ENCODE results near the gene SLC25A21. TPM values are rescaled to one million over a fixed set of nuclear protein-coding genes. Genes with fewer than 3 reads are reported as not detected.
A peak's percentile ranks its signal among the peaks of the same experiment; 100 is the strongest.
"Not testable (repeated sequence)": the region's sequence is repeated elsewhere in the genome, so short reads cannot be mapped to it uniquely, and the experiment has no call there.

SLC25A21 gene
- total RNA-seq, 1 experiment from 2014 or later = 37.0 TPM

DNA sequence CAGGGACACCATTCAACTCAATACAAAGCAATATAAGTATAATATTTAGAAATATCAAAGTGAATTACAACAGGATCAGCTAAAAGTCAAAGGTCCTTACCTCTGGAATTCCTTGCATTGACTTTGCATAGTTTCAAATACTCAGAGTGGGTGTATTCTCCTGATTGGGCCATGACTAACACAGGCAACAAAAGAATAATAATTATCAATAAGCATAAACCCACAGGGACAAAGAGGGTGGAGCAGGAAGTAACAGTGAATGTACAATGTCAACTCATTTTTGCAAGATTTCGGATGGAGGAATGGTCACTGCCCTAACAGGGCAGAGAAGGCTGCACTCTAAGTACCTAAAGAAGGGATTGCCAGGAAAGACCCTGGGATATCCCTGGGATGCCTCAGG is 303.3 kb downstream of the SLC25A21 start:
- DNase-seq (ENCODE audit: low read depth) = no peak

DNA sequence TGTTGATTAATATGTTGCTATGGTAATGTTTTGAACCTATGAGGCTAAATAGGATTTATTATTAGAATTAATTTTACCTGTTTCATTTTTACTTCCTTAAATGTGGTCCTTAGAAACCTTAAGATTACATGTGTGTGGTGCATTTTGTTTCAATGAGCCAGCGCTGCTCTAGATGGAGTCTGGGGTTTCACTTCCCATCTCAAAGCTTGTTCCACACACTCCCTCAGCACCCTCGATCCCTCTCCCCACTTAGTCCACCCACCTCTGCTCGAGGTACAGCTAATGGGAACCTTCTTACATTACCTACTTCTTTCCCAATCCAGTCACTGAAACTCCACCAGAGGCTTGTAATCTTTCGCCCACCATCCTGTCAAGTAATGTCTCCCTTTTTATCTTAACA is 305.5 kb downstream of the SLC25A21 start:
- DNase-seq (ENCODE audit: low read depth) = no peak

DNA sequence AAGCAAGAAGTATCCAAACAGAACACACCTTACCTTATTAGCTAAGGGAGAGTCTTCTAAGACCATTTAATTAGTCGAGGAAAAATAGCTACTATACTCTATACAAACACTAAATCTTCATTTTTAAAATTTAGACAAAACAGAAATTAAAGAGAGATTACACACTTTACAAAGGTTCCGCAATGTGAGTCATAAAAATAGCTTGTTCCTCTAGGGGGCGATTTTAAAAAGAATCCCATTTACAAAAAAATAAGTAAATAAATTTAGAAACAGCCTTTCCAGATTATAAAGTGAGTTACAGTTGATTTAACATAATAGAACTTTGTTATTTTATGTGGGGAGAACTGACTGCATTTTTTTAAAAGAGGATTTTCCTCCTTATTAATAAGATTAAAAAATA is 309.1 kb downstream of the SLC25A21 start:
- DNase-seq (ENCODE audit: low read depth) = no peak

DNA sequence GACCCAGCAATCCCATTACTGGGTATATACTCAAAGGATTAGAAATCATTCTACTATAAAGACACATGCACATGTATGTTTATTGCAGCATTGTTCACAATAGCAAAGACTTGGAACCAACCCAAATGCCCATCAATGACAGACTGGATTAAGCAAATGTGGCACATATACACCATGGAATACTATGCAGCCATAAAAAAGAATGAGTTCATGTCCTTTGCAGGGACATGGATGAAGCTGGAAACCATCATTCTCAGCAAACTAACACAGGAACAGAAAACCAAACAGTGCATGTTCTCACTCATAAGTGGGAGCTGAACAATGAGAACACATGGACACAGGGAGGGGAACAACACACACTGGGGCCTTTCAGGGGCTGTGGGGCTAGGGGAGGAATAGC is 310.2 kb downstream of the SLC25A21 start:
- DNase-seq (ENCODE audit: low read depth) = not testable (repeated sequence)

DNA sequence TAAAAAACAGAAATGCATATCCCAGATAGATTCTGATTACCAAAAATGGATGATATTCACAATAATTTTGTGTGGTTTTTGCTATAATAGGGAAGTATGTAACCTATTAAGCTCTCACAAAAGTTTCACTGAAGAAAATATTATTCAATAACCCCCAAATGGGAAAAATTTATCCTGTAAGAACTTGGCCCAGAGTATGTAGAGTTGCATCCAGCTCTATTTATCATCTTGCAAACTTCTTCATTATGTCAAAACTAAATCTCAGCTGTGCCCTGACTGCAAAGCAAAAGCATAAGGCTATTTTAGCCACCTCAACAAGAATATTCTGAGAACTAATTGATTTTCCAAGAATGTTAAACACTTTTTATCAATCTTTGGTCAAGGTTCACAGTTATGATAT is 311.6 kb downstream of the SLC25A21 start:
- no peak for DNase-seq (ENCODE audit: low read depth)

DNA sequence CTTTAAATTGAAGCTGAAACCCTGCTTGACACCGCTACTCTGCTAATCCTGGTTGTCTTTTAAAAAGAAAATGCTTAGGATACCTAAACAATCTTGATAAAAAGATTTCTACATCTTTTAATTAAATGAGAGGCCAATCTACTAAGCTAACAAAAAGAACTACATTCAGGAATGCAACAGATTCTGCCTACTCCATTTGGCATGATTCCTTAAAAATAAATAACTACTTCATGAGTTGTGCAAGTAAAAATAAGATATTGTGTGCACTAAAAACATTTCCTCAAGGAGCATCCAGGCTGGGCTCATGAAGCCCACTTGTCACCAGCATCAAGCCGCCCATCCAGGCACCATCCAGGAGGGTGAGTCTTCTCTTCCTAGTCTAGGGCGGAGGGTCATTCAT is 313.3 kb downstream of the SLC25A21 start:
- DNase-seq (ENCODE audit: low read depth) = no peak

DNA sequence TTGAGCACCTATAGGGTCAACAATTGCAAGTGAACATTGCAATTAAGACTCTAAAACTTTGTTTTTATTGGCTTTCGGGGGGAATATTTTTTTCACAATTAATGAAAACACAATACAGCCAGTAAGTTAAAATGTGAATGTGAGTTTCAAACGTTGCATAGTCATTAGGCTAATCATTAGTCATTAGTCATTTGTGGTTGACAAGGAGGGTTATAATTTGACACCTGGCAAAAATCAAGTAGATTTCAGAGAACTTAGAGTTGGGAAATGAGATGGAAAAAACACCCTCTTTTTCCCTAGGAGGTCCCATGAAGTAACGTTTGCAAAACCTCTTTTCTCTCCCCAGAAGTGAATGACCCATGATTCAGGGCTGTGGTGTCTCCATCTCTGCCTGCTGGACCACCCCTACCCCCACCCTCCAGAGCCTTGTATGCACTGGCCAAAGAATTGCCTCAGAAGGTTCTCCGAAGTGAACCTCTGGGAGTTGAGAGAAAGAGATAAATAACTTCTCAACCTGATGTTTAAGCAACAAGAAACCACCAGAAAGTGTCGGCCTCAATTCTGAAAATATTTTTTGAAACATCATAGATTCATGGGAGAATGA is 314.5 kb downstream of the SLC25A21 start:
- no peak for DNase-seq (ENCODE audit: low read depth)

DNA sequence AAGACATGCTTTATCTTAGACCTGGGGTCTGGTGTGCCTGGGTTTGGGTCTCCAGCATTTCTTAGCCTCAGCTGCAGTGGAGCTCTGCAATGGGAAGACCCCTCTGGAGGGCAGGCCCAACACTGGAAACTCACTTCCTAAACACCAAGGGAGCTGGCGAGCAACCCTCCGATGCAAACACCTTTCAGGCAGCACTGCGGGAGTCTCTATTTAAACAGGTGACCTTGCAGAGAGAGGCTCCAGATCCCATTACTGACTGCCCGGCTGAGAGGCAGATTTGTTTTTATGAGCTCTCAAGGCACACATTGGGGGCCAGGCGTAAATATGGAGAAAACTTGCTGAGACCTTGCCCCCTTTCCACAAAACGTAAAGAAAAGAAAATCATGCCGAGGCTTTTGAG is 315.3 kb downstream of the SLC25A21 start:
- no peak for DNase-seq (ENCODE audit: low read depth)

DNA sequence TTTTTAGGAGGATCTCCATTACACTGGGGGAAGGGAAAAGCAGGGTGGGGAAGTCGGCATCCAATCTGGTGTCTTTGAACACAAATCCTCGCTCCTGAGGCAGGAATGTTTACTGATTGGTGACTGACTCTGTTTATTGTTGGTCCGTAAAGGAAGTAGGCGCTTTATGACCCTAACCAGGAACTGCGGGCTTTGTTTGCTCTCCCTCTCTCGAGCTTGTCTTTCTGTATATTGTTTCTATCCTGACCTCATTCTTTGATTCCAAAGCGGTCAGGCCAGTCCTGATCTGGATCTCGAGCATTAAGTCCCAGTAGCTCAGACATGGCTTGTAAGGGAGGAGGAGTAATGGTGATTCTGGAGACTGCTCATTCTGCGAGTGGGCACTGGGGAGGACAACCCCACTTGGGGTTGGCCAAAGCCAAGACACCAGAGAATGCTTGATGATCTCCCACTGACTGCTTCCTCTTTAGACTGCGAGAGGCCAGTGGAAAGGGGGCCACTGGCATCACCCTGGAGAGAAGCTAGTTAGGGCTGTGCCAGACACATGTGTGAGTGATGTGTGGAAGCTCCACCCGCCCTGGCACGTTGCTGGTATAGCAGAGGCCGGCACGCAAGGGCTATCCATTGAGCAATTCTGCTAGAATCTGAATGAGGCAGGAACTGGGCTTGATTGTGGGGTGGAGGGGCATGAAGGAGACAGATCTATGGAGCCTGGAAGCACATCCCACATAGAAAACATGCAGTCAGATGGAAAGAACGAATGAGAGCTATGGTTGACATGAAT is 316.1 kb downstream of the SLC25A21 start:
- peak; percentile 74 for DNase-seq (ENCODE audit: low read depth)

DNA sequence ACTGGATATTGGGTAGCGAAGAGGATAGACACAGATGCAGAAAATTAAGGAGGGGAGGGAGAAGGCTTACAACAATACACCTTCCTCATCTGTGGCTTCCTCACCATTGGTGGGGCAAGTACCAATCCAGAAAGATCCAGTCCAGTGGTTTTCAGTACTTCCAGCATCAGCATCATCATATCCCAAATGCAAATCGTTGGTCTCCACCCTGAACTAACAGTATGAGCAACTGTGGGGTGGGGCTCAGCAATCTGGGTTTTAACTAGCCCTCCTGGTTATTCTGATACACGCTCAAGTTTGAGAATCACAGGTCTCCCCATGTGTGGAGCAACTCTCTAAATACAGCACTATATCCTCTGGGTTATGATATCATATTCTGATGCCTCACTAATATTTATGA is 317.0 kb downstream of the SLC25A21 start:
- no peak for DNase-seq (ENCODE audit: low read depth)

DNA sequence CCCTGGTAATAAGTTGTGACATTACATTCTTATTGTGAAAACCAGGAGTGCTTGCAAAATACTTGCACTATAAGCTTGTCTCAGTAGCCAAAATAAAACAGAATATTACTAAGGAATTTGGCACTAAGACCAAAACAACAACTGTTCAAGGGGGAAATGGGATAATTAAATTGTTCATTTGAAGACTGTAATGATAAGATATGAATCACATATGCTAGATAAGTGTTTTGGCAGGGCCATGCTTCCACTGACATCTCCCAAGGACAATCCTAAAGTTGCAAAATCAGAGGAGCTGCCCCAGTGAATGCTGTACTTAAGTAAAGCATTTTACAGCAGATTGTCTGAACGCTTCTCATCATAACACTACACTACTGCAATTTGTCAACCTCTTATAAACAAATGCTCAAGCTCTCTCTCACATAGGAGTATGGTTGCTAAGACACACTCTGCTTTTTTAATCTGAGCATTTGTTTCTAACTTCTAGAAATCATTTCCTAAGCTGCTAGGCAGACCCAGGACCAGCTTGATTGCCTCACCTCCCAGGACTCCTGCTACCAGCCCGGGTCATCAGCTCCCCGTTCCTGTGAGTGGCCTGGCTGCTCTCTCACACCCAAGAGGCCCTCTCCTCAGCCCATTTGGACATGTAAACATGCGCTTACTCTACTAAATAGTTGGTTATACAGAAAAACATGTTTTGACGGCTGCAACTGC is 319.3 kb downstream of the SLC25A21 start:
- DNase-seq (ENCODE audit: low read depth) = peak; percentile 52

DNA sequence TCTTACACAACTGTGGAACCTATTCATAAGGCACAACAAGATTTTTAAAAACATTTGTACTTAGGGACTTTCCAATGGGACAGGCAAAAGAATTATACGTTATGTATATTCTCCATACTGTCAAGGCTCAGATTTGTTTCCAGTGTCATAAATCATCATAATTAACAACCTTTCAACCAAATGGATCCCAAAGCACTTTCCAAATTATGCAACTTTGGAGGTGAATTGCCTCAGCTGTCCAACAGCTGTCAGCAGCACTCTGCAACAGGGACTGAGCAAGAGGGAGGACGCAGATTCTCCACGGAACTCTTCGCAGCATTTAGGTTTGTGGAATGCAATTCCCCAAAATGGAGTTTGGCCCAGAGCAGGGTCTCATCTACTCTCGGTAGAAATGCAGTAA is 324.2 kb downstream of the SLC25A21 start:
- DNase-seq (ENCODE audit: low read depth) = no peak

DNA sequence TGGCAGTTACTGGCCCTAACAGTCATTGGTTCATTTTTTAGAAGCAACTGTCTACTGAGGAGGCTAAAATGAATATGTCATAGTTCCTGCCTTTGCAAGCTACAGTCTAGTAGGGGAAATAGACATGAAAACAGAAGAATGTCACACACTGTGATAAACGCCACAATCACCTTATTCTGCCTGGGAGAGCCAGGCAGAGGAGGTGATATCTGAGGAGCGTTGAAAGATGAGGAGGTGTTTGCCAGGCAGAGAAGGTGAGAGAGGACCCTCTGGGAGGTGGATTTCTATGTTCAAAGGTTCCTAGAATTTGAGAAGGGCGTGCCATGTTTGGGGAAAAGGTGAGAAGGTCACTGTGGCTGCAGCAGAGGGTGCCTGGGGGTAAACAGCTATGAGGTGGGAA is 325.0 kb downstream of the SLC25A21 start:
- no peak for DNase-seq (ENCODE audit: low read depth)

DNA sequence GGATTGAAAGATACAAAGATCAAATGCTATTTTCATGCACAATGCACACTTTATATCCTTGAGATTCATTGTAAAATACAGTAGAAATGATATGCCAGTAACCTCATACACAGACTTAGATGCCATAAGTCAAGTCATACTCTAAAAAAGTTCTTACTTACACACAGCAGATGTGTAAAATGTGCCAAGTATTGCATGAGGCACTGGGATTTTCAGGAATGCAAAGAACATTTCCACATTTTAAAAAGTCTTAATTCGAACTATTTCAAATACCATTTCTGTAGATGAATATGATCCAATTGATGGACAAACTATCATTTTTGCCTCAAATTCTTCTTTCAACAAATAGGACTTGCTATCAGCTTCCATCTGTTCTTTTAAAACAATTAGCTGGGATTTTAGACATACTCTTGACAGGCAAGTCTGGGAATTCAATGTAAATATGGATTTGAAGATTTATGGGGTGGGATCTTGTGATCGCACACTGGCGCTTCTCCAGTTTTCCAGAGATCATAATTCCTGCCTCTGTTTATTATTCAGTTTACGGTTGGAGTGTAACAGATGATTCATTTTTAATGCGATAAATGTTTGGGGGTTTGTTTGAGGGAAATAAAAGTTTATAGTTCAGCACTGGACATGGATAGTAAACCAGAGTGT is 326.9 kb downstream of the SLC25A21 start:
- DNase-seq (ENCODE audit: low read depth) = no peak

DNA sequence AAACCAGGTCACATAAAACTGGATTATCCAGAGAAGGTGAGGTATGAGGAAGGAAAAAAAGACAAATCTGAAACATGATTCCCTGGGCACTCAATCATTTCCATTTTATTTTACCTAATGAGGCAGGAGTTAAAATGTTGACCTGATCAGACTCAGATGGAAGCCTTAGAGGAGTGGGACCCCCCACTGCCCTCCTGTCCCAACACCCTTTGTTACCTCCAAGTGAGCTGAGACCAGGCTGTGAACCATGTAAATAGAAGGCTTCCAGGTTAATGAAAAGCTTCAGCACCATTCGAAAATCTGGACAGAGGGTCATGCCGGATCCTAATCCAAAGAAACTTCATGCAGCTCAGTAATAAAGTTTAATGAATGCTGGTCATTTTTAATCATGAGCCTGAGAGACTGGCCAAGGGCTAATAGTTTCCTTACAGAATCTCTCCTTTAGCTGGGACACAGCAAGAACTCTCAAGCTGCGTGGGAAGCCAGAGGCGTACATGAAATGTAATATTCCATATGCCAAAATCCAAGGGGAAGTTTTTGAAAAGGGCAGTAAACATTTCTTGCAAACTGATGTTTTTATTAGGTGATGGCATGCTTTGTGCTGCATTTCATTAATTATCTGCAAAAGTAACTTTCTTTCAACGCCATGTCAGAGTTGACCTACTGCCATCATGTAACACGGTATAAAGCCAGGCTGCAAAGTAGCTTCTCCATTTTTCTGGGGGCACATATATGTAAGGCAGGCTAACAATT is 327.8 kb downstream of the SLC25A21 start:
- DNase-seq (ENCODE audit: low read depth) = no peak

DNA sequence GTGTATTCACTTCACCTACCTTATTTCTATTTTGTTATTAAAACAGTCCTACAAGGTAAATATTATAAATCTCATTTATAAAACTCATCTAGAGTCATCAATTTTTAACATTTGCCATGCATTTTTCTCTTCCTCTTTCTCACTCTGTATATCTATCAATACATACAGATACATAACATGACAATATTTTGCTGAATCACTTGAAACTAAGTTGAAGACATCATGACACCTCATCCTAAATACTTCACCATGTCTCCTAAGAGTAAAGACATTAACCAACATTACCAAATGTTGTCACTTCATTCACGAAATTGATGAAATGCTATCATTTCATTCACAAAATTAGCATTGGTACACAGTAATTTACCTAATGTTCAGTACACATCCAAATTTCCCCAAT is 329.0 kb downstream of the SLC25A21 start:
- no peak for DNase-seq (ENCODE audit: low read depth)

DNA sequence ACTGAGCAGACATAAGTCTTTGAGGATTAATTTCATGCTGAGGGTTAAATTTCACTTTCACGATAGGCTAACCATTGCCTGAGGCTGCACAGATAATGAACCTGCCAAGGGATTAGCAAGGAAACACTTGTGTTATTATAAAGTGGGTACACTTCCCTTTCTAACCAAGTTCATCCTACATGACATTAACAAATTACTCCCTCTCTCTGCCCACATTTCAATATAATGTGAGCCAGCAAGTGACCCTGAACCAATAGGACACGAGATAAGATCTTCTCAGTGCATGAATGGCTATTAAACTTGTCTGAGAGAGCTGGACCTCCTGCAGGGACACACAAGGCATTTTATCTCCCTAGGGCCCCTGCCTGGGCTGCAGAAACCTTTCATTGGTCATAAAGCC is 337.3 kb downstream of the SLC25A21 start:
- peak; percentile 84 for DNase-seq (ENCODE audit: low read depth)

DNA sequence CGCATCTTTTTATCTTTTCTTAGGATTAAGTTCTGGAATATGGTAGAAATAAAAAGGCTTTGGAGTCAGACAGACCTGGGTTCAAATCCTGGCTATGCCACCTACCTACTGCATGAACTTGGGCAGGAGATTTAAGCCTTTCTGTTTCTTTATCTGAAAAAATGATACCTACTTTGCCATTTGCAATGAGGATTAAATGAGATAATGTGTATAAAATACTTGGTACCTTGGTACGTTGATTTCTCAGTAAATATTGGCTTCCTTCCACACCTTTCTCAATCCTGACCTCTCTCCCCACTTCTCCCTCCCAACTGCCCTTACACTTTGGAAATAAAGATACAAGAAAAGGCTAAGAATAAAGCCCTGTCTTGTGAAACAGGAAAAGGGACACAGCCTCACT is 338.1 kb downstream of the SLC25A21 start:
- DNase-seq (ENCODE audit: low read depth) = no peak

DNA sequence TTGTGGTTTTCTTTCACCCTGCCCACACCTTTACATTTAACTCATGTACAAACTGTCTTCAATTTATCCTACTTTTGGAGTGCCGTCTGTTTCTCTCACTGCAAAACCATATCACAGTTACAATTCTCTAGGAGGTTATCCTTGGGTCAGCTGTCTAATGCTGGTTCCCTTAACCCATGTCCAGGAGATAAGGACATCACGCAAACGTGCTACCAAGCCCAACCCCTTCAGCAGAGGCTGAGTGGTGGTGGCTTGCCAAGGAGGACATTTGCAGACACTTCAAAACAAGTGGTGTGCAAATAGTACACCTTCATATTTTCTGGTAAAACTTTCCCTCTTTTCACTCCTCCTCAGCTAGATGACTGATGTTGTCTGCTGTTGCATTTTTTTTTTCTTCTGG is 342.9 kb downstream of the SLC25A21 start:
- no peak for DNase-seq (ENCODE audit: low read depth)

DNA sequence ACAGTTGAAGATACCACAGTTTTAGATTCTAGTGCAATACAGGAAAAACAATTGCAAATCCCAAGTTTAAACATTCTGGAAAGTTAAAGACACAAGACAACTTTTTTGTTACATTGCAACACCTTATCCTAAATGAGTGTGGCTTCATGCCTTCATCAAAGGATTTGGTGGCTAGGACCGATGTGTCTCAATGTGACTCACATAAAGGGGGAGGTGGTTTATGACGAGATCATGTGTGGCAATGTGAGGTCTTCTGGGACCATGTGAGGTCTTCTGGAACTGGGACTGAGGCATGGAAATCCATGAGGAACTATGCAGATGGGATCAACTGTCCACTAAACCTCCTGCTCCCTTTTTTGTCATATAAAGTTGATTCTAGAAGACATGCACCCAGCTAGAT is 344.5 kb downstream of the SLC25A21 start:
- peak; percentile 76 for DNase-seq (ENCODE audit: low read depth)

DNA sequence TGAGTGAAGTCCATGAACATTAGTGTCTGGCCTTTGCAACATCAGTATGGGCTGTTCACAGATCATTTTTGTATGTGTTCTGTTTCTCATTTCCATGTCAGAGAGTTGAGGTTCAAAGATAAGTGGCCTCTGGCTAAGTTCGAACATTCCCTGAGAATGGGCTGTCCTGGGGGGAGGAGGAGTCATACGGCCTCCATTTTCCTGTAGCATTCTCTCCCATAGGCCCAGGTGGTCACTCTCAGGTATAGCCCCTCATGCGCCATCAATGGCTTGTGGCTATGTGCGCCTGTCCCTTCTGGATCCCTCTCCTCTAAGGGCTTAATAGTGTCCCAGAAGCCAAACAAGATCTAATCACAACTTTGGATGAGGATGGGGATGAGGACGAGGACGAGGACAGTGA is 345.8 kb downstream of the SLC25A21 start:
- no peak for DNase-seq (ENCODE audit: low read depth)

DNA sequence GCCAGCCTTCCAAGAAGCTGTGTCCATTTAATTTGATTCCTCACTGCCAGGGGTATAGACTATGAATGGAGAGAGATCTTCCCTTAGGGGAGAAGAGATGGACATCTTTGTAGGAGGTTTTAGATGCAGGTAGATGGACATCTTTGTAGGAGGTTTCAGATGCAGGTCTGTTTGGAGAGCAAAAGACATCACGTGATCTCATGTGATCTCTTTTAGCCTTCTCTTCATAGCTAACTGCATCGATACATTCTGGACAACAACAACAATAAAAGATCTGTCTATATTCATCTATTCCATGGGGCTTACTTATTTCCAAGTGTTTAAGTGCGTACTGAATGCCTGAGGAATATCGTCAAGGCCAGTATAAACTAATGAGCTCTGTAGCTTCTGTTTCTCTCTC is 347.6 kb downstream of the SLC25A21 start:
- no peak for DNase-seq (ENCODE audit: low read depth)

All from Daoy (cell line).